ENCODE measurements around the gene ARHGAP24.

Gene ARHGAP24

DNA sequence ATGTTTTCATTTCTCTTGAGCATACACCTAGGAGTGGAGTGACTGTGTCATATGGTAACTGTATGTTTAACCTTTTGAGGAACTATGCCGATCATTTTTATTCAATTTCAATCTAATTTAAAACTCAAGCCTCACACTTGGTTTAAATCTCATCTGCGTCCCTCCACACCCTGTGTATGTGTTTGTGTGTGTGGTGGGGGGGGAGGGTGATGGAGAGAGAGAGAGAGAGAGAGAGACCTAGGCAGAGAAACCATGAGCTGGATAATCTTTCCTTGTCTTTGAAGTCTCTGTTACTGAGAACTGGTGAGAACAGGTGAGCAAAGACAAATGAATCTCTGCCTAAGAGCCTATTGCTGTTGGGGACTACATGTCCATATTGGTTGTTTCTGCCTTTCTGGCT is 105.0 kb downstream of the ARHGAP24 start:
- Mint-ChIP-seq H3K4me1 (no peaks in the 10 kb centered on the region), H3K27ac (no peak overlapping the region), H3K9me3 (peaks cover under 1% of the 10 kb centered on the region), H3K36me3 (no peaks in the 10 kb centered on the region), H3K4me3 (no peak overlapping the region)
- DNase-seq (ENCODE audit: low spot score in 2 of 2) = no peak
- ATAC-seq = no peak

DNA sequence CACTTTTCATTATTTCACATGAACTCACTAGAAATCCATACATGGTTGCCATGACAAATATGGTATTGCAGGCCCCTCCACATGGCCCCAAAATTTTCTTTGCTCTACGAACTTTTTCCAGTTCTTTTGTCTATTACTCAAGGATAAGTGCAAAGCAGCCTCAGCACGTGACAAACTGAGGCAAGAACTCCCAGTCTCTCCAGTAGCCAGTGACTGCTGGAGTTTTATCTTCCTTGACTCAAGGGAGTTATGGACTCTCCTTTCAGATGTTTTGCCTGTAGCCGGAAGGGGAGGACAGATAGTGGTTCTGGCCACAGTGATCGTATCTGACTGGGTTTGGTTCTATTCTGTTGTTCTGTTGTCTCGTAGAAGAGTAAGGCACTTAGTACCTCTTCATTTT is 105.5 kb downstream of the ARHGAP24 start:
- no peaks in the 10 kb centered on the region for H3K36me3 Mint-ChIP-seq
- peaks cover 5% of the 10 kb centered on the region for H3K9me3 Mint-ChIP-seq
- no peak for ATAC-seq
- no peak overlapping the region for H3K27ac Mint-ChIP-seq
- H3K4me3 Mint-ChIP-seq = no peak overlapping the region
- no peaks in the 10 kb centered on the region for H3K4me1 Mint-ChIP-seq
- no peak for DNase-seq (ENCODE audit: low spot score in 2 of 2)

DNA sequence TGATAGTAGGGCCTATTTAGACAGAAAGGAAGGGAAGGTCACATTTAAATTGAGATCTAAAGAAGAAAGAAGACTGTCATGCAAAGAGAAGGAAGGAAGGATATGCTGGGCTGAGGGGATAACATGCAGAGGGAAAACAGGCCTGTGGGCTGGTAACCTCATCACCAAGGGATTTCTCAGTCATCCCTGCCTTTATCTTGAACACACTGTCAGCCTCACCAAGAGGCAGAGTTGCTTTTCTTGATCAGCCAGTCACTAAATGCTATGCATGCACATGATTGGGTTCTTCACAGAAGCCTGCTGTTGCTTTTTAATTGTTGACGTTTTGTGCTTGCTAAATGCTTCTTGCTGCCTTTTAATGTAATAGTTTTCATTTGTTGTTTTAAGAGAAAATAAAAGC is 113.0 kb downstream of the ARHGAP24 start:
- no peak for DNase-seq (ENCODE audit: low spot score in 2 of 2)
- no peak overlapping the region for H3K4me3 Mint-ChIP-seq
- no peaks in the 10 kb centered on the region for H3K36me3 Mint-ChIP-seq
- peaks cover 14% of the 10 kb centered on the region for H3K9me3 Mint-ChIP-seq
- H3K27ac Mint-ChIP-seq = no peak overlapping the region
- ATAC-seq = no peak
- no peaks in the 10 kb centered on the region for H3K4me1 Mint-ChIP-seq

DNA sequence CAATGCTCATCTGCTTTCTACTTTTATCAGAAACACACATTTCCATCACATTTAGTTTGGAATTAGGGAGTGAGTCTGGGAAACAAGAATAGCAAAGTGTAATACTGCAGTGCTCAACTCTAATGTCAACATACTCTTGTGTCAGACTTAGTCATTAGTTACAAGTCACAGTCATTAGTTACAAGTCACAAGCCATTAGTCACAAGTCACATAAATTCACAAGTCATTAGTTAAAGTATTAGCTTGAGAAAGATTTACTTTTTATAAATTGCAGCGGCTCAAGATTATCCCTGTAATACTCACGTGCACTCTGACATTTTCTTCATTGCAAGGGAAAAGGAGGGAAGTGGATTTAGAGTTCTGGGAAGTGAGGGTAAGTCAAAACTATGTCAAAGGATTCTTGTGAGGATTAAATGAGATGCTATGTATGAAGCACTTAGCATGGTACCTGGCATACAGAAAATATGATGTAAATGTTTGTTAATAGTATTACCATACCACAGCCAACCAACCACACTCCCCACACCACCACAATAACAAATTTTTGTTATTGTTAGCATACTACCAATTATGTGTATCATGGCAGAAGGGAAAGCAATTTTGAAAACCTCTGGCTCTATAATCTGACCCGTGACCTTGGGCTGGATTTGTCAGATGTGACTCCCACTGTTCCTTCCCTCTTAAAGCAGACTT is 116.6 kb downstream of the ARHGAP24 start:
- no peak for ATAC-seq
- Mint-ChIP-seq H3K27ac (no peak overlapping the region), H3K4me1 (no peaks in the 10 kb centered on the region), H3K4me3 (no peak overlapping the region), H3K36me3 (no peaks in the 10 kb centered on the region), H3K9me3 (peaks cover 12% of the 10 kb centered on the region)
- DNase-seq (ENCODE audit: low spot score in 2 of 2) = no peak

DNA sequence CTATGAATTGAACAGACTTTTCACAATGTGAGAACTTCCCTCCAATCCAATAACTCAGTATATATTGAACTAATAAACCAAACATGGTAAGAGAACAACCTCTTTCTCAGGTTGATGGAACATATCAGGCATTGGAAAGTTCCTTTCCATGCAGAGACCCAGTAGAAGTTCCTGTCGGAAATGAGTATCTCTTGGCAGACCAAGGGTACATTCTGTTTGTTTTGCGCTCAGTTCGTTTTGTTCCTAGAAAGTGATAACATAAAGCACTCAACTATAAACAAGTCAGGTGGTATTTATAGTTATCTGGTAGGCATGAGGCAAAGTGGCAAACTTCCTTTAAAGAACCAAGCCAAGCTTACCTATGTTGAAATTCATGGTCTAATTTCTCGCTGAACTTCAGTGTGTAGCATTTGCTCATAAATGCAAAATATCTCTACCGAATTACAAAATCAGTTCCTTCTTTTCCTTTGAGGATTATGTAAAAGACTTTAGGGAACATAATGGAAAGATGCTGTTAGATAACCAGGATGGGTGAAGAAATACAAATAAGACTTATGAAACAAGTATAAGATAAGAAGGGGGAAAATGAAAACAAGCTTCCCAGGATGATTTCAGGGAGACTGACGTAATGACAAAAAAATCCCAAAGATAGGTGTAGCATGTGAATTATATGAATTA is 120.3 kb downstream of the ARHGAP24 start:
- H3K36me3 Mint-ChIP-seq = no peaks in the 10 kb centered on the region
- peaks cover 9% of the 10 kb centered on the region for H3K9me3 Mint-ChIP-seq
- ATAC-seq (no peak), DNase-seq (ENCODE audit: low spot score in 2 of 2) (no peak)
- no peaks in the 10 kb centered on the region for H3K4me1 Mint-ChIP-seq
- no peak overlapping the region for H3K27ac Mint-ChIP-seq
- no peak overlapping the region for H3K4me3 Mint-ChIP-seq

DNA sequence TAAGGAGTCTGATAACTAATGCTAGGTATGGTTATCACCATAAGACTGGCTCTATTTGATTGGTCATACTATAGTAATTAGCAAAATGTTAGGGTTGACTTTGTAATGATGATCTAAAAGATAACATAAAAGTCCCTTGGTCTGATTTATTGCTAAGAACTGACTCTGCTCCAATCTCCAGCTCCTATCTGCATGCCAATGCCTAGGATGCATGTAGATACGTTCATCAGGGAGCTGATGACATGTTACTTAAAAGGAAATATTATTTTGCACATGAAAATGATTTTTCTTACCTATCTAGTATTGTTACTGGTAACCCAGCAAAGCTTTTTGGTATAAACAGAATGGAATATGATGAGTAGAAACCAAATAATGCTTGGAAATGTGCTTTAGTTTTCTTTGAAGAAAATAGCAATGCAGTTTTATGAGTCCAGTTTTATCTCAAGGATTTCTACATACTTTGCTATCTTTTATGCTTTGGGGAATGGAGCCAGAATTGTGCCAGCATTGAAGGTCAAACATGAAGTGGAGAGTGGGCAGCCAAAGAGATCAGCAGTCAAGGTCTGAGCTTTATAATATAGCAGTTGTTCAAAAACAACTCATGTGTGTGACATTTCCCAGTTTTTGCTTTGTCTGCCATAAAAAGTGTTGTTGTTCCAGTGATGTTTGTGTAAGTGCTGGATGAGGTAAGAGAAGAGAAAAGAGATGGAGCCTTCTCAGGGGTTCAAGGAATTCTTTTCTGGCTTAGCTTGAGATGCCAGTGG is 121.0 kb downstream of the ARHGAP24 start:
- H3K4me1 Mint-ChIP-seq = no peaks in the 10 kb centered on the region
- H3K36me3 Mint-ChIP-seq = no peaks in the 10 kb centered on the region
- no peak overlapping the region for H3K27ac Mint-ChIP-seq
- peaks cover 9% of the 10 kb centered on the region for H3K9me3 Mint-ChIP-seq
- no peak for DNase-seq (ENCODE audit: low spot score in 2 of 2)
- no peak for ATAC-seq
- H3K4me3 Mint-ChIP-seq = no peak overlapping the region

DNA sequence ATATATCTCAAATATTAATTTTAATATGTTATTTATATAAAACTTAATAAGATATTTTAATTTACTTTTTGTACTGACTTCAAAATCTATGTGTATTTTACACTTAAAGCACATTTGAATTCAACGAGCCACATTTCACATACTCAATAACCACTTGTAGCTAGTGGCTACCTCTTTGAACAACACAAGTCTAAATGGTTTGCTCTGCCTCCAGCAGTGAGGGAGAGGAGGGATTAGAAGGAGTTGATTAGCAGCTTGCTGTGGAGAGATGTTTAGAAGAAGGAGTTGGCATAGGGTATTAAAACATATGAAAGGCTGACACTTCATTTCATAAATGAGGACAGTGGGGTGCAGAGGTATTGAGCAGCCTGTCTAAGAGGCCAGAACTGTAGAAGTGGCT is 124.0 kb downstream of the ARHGAP24 start:
- H3K27ac Mint-ChIP-seq = no peak overlapping the region
- no peaks in the 10 kb centered on the region for H3K4me1 Mint-ChIP-seq
- DNase-seq (ENCODE audit: low spot score in 2 of 2) (no peak), ATAC-seq (no peak)
- H3K4me3 Mint-ChIP-seq = no peak overlapping the region
- peaks cover 6% of the 10 kb centered on the region for H3K9me3 Mint-ChIP-seq
- no peaks in the 10 kb centered on the region for H3K36me3 Mint-ChIP-seq

DNA sequence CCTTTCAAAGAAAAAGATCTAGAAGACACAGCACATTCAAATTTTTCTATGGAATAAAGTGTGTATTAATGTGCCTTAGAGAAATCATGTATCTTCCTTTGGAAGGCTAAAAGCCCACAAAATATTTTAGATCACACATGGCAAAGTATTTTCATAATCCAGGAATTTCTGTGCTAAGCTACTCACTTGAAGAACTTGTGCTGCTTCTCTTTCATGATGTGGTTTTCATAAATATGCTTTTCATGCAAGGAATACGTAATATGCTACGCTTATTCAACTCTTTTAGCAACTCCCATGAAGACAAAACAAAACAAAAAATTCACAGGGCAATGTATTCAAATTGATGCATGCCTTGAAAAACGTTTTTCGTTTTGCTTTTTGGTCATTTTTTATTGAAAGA is 125.6 kb downstream of the ARHGAP24 start:
- no peak for ATAC-seq
- no peak overlapping the region for H3K4me3 Mint-ChIP-seq

DNA sequence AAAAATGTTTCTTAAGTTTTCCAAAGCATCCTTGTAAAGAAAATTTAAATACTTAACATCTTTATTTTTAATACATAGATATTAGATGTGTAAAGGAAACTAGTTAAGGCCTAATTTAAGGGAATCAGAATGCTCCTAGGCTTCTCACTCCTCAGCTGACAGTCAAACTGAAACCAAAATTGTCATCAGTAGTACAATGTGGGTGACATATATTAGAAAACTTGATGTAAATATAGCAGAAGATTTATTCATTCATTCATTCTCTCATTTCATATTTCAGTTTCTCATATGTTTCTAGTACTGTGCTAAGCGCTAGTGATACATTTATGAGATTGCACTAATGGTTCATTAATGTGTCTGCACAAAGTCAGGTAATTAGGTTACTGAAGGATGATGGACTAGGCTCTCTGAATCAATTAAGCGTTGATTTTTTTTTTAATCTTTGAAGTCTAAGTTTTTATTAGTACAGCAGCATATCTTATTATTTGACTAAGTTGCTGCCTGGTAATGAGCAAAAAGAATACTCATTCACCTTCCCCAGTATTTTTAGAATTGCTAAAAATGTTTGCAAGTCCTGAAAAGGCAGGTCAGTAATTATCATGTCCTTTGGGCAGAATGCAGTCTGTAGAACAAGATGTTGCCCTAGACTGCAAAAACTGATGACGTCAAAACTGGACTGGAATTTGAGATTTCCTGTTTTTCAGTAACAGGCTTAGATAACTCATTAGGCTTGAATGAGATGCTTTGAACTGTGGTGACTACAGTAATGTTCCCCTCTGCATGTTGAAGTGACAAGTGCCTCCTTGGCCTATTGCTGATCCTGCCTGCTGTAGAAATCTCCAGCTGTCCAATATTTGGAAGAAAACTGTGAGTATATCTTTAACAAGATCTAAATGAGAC is 128.7 kb downstream of the ARHGAP24 start:
- Mint-ChIP-seq H3K27ac (no peak overlapping the region), H3K4me3 (no peak overlapping the region), H3K9me3 (peaks cover 3% of the 10 kb centered on the region), H3K36me3 (no peaks in the 10 kb centered on the region), H3K4me1 (no peaks in the 10 kb centered on the region)
- DNase-seq (ENCODE audit: low spot score in 2 of 2) (no peak), ATAC-seq (no peak)

More for the DNA sequence above, 125.6 kb downstream of the ARHGAP24 start:
- DNase-seq (ENCODE audit: low spot score in 2 of 2) = no peak
- H3K36me3 Mint-ChIP-seq = no peaks in the 10 kb centered on the region
- H3K9me3 Mint-ChIP-seq = no peaks in the 10 kb centered on the region
- H3K4me1 Mint-ChIP-seq = no peaks in the 10 kb centered on the region
- no peak overlapping the region for H3K27ac Mint-ChIP-seq

DNA sequence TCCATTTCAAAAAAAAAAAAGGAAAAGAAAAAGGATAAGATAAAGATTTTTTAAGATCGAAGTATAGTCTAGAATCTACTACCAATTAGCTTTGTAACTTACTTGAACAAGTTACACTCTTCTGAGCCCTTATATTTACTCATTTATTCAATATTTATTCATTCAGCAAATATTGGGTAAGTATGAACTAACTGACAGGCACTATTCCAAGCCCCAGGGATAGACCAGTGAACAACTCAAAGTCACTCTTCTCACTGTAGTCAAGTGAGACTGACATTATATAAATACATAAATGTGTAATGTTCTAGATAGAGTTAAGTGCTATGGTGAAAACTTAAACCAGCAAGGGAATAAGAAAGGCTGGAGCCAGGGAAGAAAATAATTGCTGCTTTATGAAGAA is 131.6 kb downstream of the ARHGAP24 start:
- Mint-ChIP-seq H3K4me3 (no peak overlapping the region), H3K4me1 (no peaks in the 10 kb centered on the region), H3K27ac (no peak overlapping the region), H3K36me3 (no peaks in the 10 kb centered on the region), H3K9me3 (peaks cover 6% of the 10 kb centered on the region)
- DNase-seq (ENCODE audit: low spot score in 2 of 2) (no peak), ATAC-seq (no peak)

DNA sequence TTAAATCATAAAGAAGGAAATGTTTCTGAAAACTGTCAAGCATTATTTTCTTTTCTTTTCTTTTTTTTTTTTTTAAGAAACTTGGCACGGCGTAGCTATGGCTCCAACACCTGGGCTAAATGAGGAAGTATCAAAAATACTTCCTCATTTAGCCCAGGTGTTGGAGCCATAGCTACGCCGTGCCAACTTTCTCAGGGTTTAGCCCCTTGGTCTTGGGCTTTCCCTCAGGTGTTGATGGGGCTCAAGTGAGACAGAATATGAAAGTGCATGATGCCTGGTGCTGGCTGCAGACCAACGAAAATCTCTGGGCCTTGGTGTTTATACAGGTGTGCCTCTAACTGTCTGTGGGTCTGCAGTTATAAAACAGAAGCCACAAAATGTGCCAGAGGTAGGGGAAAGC is 132.7 kb downstream of the ARHGAP24 start:
- H3K9me3 Mint-ChIP-seq = peaks cover 6% of the 10 kb centered on the region
- no peaks in the 10 kb centered on the region for H3K36me3 Mint-ChIP-seq
- ATAC-seq = no peak
- DNase-seq (ENCODE audit: low spot score in 2 of 2) = no peak
- no peak overlapping the region for H3K4me3 Mint-ChIP-seq
- no peaks in the 10 kb centered on the region for H3K4me1 Mint-ChIP-seq
- no peak overlapping the region for H3K27ac Mint-ChIP-seq

DNA sequence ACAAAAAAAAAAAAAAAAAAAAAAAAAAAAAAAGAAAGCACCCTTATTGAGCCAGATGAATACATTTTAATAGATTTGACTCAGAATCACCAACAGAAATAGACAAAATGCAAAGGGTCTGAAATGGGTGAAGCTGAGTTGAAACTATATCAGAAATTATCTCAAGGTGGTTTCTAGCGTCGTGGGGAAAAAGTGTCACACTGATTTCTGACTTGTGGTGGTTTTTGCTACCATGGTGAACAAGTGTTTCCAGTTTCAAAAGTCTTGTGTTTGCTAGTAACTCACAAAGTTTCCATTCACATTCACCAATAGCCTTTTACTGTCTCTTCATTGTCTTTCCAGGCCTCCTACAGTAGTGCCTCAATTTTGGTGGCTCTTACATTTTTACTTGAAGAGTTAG is 135.5 kb downstream of the ARHGAP24 start:
- Mint-ChIP-seq H3K4me3 (no peak overlapping the region), H3K4me1 (no peaks in the 10 kb centered on the region), H3K36me3 (no peaks in the 10 kb centered on the region), H3K27ac (no peak overlapping the region), H3K9me3 (peaks cover 6% of the 10 kb centered on the region)
- peak; percentile 45 for ATAC-seq
- DNase-seq (ENCODE audit: low spot score in 2 of 2) = no peak

DNA sequence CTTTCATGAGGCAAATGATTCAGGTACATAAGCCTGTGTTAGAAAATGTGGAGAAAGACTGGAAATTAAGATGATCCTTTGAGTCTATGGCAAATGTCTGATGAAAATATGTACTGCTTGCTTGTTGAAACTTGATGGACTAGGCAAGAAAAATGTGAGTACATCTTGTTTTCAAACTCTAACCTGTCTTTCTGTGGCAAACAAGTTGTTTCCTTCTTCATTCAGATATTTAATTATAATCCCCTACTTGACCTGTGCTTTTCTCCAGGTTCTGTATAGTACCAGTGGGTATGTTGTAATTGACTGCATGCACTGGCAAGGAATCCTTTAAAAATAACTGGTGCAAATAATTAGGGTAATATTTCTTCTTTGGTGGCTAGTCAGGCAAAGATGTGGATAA is 136.7 kb downstream of the ARHGAP24 start:
- peaks cover 6% of the 10 kb centered on the region for H3K9me3 Mint-ChIP-seq

DNA sequence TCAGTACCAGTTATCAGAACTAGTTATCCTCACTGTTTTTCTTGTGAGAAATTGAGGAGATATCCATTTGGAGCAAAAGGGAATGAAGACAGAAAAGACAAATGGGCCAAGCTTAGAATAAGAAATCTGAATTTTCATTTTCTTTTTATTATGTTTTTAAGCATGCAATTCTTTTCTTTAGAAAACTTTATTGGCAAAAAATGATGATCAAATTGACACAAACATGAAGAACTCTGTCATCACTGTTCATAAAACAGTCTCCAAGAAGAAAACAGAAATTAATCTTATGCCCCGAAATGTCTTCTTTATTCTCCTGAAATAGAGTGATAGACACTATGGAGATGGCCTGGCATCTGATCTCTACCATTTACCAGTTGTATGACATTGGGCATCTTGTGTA is 139.0 kb downstream of the ARHGAP24 start:
- Mint-ChIP-seq H3K9me3 (peaks cover 6% of the 10 kb centered on the region), H3K4me3 (no peak overlapping the region), H3K36me3 (no peaks in the 10 kb centered on the region), H3K27ac (no peak overlapping the region), H3K4me1 (no peaks in the 10 kb centered on the region)
- DNase-seq (ENCODE audit: low spot score in 2 of 2) = no peak
- ATAC-seq = no peak

More for the DNA sequence above, 136.7 kb downstream of the ARHGAP24 start:
- Mint-ChIP-seq H3K27ac (no peak overlapping the region), H3K4me1 (no peaks in the 10 kb centered on the region), H3K36me3 (no peaks in the 10 kb centered on the region), H3K4me3 (no peak overlapping the region)
- no peak for DNase-seq (ENCODE audit: low spot score in 2 of 2)
- ATAC-seq = no peak

DNA sequence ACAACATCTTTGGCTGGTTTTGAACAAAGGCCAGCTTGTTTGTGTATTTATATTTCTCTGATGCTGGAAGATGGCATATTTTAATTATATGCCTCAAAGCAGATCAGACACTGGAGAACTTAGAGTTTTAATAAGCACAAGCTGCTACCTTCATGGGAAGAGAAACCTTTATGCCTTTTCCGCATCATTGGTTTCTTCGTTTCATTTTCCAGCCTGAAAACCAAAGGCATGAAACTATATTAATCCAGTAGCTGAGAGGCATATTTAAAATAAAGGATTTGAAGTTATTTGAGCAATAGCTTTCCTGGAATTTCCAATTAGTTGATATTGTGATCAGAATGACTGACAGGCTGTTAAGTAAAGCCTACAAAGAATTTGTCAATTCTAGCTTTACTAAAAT is 141.0 kb downstream of the ARHGAP24 start:
- no peaks in the 10 kb centered on the region for H3K36me3 Mint-ChIP-seq
- DNase-seq (ENCODE audit: low spot score in 2 of 2) (no peak), ATAC-seq (no peak)
- H3K4me3 Mint-ChIP-seq = no peak overlapping the region
- H3K27ac Mint-ChIP-seq = no peak overlapping the region
- H3K4me1 Mint-ChIP-seq = no peaks in the 10 kb centered on the region
- peaks cover 7% of the 10 kb centered on the region for H3K9me3 Mint-ChIP-seq
